Esophagus squamous epithelium (tissue), 5 donors: ENCODE results near the gene MBNL2. TPM values are rescaled to one million over a fixed set of nuclear protein-coding genes. Genes with fewer than 3 reads are reported as not detected.

Experiments used
- DNase-seq: peaks from one replicate; lab custom pipeline; 2025; lab: John Stamatoyannopoulos, UW
- H3K27ac ChIP-seq, 4 donors: fragments of 200-600 bp; sonication (generic); one replicate each; pipeline ENCODE4 v1.5.1; 2016 to 2019; ENCODE audit warnings: mild to moderate bottlenecking in 1 of 4
- H3K27me3 ChIP-seq, 4 donors: fragments of 200-600 bp; sonication (generic); 1 replicate in 3 of 4; 2 replicates in 1 of 4; pipeline versions ENCODE4 v1.5.1 to v1.6.0; 2017 to 2021; ENCODE audit warnings: antibody characterized with exemption in 1 of 4
- H3K36me3 ChIP-seq, 3 donors: fragments of 200-600 bp; sonication (generic); one replicate each; pipeline ENCODE4 v1.5.1; 2016 to 2019
- H3K4me1 ChIP-seq, 3 donors: fragments of 200-600 bp; sonication (generic); one replicate each; pipeline ENCODE4 v1.5.1; 2017 to 2019
- H3K4me3 ChIP-seq, 4 donors: fragments of 200-600 bp; sonication (generic); 1 replicate in 3 of 4; 2 replicates in 1 of 4; pipeline ENCODE4 v1.5.1; 2016 to 2019; ENCODE audit warnings: mild to moderate bottlenecking in 2 of 4, moderate library complexity in 1 of 4
- H3K9me3 ChIP-seq, 3 donors: fragments of 200-600 bp; sonication (generic); one replicate each; pipeline ENCODE4 v1.5.1; 2016 to 2019
- CTCF ChIP-seq, 6 experiments: fragments of 450-650 bp in 4 of 6; fragments of 200-600 bp in 2 of 6; sonication (generic) in 2 of 6; IDR thresholded peaks; one replicate each; pipeline ENCODE4 v1.5.1; 2016 to 2019; ENCODE audit warnings: antibody characterized with exemption in 6 of 6, mild to moderate bottlenecking in 4 of 6, moderate library complexity in 4 of 6
- POLR2A ChIP-seq, 4 donors: fragments of 450-650 bp; IDR thresholded peaks; one replicate each; pipeline ENCODE4 v1.6.1; 2017; ENCODE audit warnings: antibody characterized with exemption in 4 of 4, mild to moderate bottlenecking in 4 of 4, moderate library complexity in 3 of 4
- WGBS, 2 donors: methylation state at CpG; one replicate each; pipeline ENCODE4 v1.1.5; 2018; 5-methylcytosine and 5-hydroxymethylcytosine counted together
- intact Hi-C: fragments of 100-400 bp; cut with DNase I; formaldehyde crosslinking; loops from one replicate; pipeline ENCODE4 v1.15.0; 2022
- total RNA-seq, 4 donors: library from RNA; depleted of rRNA; stranded (reverse); fragments of >200 nt; gene quantifications; one replicate each; pipeline ENCODE4 v1.1.0, GENCODE V29; 2016
- donor health status: DM: yes; HTN: yes; CAD: no.

Gene MBNL2
- total RNA-seq, 4 donors from 2014 or later = 18.3 to 58.7 (median 29.7) TPM

GRCh38 chr13:97279913-97280312, 57.8 kb downstream of the MBNL2 start:
- no peaks in the 10 kb centered on the region for H3K9me3 ChIP-seq
- no peak for DNase-seq
- no peaks in the 10 kb centered on the region for H3K27me3 ChIP-seq
- H3K36me3 ChIP-seq = peaks cover 0 to 11% (median 0%) of the 10 kb centered on the region in 3 donors
- peaks cover 32 to 100% (median 73%) of the 10 kb centered on the region in 3 donors for H3K4me1 ChIP-seq
- WGBS, 2 donors = 49 to 60% methylated on average over 5 of the region's 5 CpGs
- TF ChIP-seq POLR2A (IDR thresholded peaks at IDR 0.05) = no peak
- no peak for TF ChIP-seq CTCF (IDR thresholded peaks at IDR 0.05)
- no peak overlapping the region for H3K4me3 ChIP-seq
- peak overlapping the region; percentile 57 to 84 (median 70) for H3K27ac ChIP-seq
- intact Hi-C loops = no loop called here

- 41 to 52% methylated on average over 4 of the region's 4 CpGs for WGBS, 2 donors
- Histone ChIP-seq H3K27ac (peak overlapping the region; percentile 57 to 84 (median 70)), H3K4me1 (peaks cover 27 to 100% (median 68%) of the 10 kb centered on the region in 3 donors), H3K4me3 (no peak overlapping the region), H3K27me3 (no peaks in the 10 kb centered on the region), H3K36me3 (peaks cover 0 to 10% (median 0%) of the 10 kb centered on the region in 3 donors), H3K9me3 (no peaks in the 10 kb centered on the region)
- no peak for TF ChIP-seq CTCF (IDR thresholded peaks at IDR 0.05)
- no peak for TF ChIP-seq POLR2A (IDR thresholded peaks at IDR 0.05)
- intact Hi-C loops = no loop called here
- no peak for DNase-seq
Observed at GRCh38 chr13:97280478-97280877, 58.3 kb downstream of the MBNL2 start.

- no peak overlapping the region for H3K4me3 ChIP-seq
- H3K4me1 ChIP-seq = peaks cover 23 to 99% (median 62%) of the 10 kb centered on the region in 3 donors
- no peak for DNase-seq
- peaks cover 0 to 5% (median 0%) of the 10 kb centered on the region in 3 donors for H3K36me3 ChIP-seq
- no peak for TF ChIP-seq POLR2A (IDR thresholded peaks at IDR 0.05)
- H3K9me3 ChIP-seq = no peaks in the 10 kb centered on the region
- H3K27ac ChIP-seq = peak overlapping the region; percentile 57 to 84 (median 70)
- intact Hi-C loops = no loop called here
- no peaks in the 10 kb centered on the region for H3K27me3 ChIP-seq
Observed at GRCh38 chr13:97281028-97281427, 58.9 kb downstream of the MBNL2 start.

GRCh38 chr13:97282705-97283104, 60.6 kb downstream of the MBNL2 start:
- peak overlapping the region in 2 of 4 donors; percentile 3 to 10 for H3K27ac ChIP-seq
- H3K4me3 ChIP-seq = no peak overlapping the region
- no peaks in the 10 kb centered on the region for H3K9me3 ChIP-seq
- H3K4me1 ChIP-seq = peaks cover 23 to 89% (median 55%) of the 10 kb centered on the region in 3 donors
- no peaks in the 10 kb centered on the region for H3K27me3 ChIP-seq
- DNase-seq = no peak
- WGBS, 2 donors = 61 to 77% methylated on average over 4 of the region's 4 CpGs
- TF ChIP-seq CTCF (IDR thresholded peaks at IDR 0.05) (no peak), POLR2A (IDR thresholded peaks at IDR 0.05) (no peak)
- intact Hi-C loops = no loop called here
- no peaks in the 10 kb centered on the region for H3K36me3 ChIP-seq

GRCh38 chr13:97283888-97284287, 61.8 kb downstream of the MBNL2 start:
- Histone ChIP-seq H3K27me3 (no peaks in the 10 kb centered on the region), H3K36me3 (no peaks in the 10 kb centered on the region), H3K9me3 (no peaks in the 10 kb centered on the region), H3K27ac (peak overlapping the region in 2 of 4 donors; percentile 28 to 40), H3K4me3 (no peak overlapping the region), H3K4me1 (peaks cover 18 to 86% (median 43%) of the 10 kb centered on the region in 3 donors)
- 86 to 92% methylated on average over 2 of the region's 2 CpGs for WGBS, 2 donors
- intact Hi-C loops = no loop called here
- TF ChIP-seq POLR2A (IDR thresholded peaks at IDR 0.05) = no peak
- no peak for TF ChIP-seq CTCF (IDR thresholded peaks at IDR 0.05)
- DNase-seq = no peak

GRCh38 chr13:97284558-97284957, 62.4 kb downstream of the MBNL2 start:
- H3K4me1 ChIP-seq = peaks cover 13 to 86% (median 40%) of the 10 kb centered on the region in 3 donors
- no peak overlapping the region for H3K4me3 ChIP-seq
- H3K36me3 ChIP-seq = no peaks in the 10 kb centered on the region
- 58 to 72% methylated on average over 3 of the region's 3 CpGs for WGBS, 2 donors
- no peaks in the 10 kb centered on the region for H3K9me3 ChIP-seq
- intact Hi-C loops = no loop called here
- no peak for DNase-seq
- H3K27ac ChIP-seq = peak overlapping the region in 1 of 4 donors; percentile 40
- no peaks in the 10 kb centered on the region for H3K27me3 ChIP-seq
- TF ChIP-seq CTCF (IDR thresholded peaks at IDR 0.05) (no peak), POLR2A (IDR thresholded peaks at IDR 0.05) (no peak)
